Measurements from ENCODE around the gene OR2A2.
"Not testable (repeated sequence)": the region's sequence is repeated elsewhere in the genome, so short reads cannot be mapped to it uniquely, and the experiment has no call there.

Gene OR2A2, protein sequence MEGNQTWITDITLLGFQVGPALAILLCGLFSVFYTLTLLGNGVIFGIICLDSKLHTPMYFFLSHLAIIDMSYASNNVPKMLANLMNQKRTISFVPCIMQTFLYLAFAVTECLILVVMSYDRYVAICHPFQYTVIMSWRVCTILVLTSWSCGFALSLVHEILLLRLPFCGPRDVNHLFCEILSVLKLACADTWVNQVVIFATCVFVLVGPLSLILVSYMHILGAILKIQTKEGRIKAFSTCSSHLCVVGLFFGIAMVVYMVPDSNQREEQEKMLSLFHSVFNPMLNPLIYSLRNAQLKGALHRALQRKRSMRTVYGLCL

DNA sequence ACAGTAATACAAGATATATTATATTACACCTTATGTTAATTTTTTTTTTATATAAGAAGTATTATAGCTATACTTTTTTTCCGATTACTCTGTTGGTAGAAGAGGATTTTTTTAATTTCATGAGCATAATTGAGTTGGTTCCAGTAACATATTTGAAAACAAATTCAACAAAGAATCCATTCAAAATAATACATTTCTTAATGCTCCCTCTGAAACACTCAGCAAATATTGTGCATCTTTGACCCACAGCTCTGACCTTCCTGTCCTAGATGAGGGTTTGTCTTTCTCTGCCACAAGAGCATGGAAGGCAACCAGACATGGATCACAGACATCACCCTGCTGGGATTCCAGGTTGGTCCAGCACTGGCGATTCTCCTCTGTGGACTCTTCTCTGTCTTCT is at the start of gene OR2A2:
TSS of gene OR2A2 (plus strand) at position 301 of the 400 bp plus-strand sequence. CDS start at position 301, 0 bp downstream.
- DNase-seq: no peak

DNA sequence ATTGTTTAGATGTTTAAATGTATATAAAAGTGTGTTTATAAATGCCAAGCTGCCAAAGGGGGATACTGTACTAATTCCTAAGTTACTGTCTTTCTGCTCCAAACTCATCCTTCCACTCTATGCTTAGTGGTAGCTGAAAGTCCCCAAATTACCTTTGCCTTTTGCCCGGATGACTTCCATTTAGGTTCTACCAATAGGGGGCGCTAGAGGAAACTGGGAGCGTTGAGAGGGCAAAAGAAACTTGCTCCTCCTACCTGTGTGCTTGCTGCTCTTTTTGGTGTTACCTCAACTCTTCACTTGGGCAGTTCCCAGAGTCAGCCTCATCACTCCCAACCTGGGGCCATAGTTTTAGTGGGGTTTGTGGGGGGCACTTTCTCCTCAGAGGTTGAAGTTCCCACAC is 45.7 kb upstream of the OR2A2 start:
- no peak for DNase-seq

DNA sequence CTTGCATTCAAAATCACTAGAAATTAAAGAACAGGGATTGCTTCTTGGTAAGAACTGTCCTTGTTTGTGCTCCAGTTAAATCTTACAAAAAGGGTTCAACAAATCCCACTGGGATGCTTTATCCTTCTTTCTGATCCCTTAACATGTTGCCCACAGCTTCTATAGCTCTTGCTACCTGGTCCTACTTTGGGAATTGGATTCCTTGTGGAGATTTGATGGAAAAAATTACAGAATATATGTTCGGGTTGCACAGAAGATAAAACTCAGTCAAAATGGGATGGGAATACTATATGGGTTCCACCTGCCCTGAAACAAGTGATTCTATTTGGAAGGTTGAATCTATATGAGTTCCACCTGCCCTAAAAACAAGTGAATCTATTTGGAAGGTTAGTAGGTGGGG is 39.9 kb upstream of the OR2A2 start, which contains the start of gene OR2A25:
TSS of gene OR2A25 (plus strand) at position 301 of the 400 bp plus-strand sequence. CDS start 4,409 bp downstream, outside the sequence.
- DNase-seq: no peak

GRCh38 chr7:144069953-144070352 is 39.4 kb upstream of the OR2A2 start:
- DNase-seq: no peak

DNA sequence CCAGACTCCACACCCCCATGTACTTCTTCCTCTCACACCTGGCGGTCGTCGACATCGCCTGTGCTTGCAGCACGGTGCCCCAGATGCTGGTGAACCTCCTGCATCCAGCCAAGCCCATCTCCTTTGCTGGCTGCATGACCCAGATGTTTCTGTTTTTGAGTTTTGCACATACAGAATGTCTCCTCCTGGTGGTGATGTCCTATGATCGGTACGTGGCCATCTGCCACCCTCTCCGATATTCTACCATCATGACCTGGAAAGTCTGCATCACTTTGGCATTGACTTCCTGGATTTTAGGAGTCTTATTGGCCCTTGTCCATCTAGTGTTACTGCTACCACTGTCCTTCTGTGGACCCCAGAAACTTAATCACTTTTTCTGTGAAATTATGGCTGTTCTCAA is 35.0 kb upstream of the OR2A2 start:
- no peak for DNase-seq

DNA sequence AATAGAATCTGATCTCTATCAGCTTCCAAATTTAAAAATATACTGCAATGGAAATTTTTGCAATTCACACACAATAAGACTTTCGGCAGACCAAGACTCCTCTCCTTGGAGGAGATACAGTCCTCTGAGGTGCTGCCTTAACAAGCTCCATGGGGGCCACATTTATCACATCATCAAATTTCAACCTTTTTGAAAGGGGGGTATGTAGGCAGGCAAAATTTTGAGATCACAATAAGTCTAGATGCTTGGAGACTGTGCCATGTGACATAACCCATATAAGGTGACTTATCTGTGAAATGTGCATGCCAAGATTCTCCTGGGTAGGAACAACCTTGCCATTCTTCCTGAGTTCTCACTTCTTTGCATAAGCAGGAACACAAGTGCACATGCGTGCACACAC is 23.4 kb upstream of the OR2A2 start, which contains the start of gene OR2A12:
TSS of gene OR2A12 (plus strand) at position 301 of the 400 bp plus-strand sequence. CDS start 8,830 bp downstream, outside the sequence.
- DNase-seq: no peak

DNA sequence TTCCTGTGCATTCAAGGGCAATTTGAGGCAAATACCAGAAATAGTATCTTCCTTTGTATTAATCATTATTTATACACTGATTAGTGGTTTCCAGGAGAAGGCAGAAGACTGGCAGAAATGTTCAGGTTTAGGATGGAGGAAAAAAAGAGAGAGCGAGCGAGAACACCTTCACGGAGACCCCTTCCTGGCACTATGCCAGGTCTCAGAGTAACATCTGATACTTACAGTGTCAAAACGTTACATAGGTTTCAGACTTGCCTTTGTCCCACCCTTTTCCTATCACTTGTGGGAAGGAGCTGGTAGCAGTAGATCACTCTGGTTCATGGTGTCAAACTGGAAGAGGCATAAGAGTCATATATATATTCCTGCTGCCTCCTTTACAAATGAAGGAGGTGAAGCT is 22.7 kb upstream of the OR2A2 start:
- no peak for DNase-seq

DNA sequence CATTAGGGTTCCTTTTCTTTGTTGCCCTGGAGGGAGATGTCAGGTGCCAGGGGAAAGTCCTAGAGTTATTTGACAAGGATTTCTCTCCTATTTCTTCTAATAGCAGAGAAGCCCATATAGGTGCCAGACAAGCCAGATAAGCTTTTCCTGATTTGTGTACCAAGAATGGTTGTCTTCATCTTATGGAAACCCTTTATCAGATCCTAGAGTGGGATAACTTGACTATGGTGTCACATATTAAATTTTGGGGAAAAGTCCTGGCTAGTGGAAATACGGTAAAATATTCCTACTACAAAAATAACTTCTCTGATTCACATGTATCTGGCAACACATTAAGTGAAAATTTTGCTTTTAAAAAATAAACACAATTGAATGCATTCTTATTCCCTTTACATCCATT is 22.2 kb upstream of the OR2A2 start:
- DNase-seq: no peak

GRCh38 chr7:144090667-144091066 is 18.7 kb upstream of the OR2A2 start:
- DNase-seq: no peak

GRCh38 chr7:144098776-144099175 is 10.6 kb upstream of the OR2A2 start:
- DNase-seq: no peak

- no peak for DNase-seq
Observed at GRCh38 chr7:144100607-144101006, 8.8 kb upstream of the OR2A2 start.

DNA sequence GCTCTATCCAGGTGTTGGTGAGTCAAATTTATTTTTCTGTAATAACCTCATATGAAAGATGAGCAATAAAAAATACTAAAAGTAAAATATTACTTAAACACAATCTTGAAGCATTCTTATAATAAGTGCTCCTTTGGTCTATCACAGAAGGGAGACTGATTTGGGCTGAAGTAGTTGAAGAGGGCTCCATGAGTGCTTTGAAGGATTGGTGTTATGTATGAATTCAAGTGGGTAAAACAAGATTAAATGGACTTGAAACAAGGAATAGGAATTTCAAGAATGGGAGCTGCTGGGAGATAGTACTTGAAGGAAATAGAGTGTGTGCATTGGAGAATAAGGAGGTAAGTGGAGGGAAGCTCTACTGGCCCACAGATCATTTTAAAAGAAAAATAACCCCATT is 7.3 kb upstream of the OR2A2 start:
- DNase-seq: no peak

DNA sequence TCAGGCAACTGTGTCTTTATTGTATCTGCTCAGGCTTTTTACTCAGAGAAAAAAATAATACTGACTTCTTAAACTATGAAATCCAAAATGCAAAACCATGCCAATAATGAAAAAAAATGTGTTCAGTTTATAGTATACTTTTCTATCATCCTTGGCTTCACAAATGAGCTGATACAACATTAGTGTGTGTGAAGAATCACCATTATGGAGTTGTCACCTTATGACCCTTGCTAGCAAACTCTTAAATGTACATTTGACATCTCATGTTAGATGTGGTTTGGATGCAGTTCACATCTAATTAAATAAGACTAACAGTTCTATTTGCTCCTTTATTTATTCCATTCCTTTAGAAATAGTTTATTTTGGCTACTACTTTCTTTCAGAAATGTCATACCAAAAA is 4.2 kb upstream of the OR2A2 start:
- no peak for DNase-seq

DNA sequence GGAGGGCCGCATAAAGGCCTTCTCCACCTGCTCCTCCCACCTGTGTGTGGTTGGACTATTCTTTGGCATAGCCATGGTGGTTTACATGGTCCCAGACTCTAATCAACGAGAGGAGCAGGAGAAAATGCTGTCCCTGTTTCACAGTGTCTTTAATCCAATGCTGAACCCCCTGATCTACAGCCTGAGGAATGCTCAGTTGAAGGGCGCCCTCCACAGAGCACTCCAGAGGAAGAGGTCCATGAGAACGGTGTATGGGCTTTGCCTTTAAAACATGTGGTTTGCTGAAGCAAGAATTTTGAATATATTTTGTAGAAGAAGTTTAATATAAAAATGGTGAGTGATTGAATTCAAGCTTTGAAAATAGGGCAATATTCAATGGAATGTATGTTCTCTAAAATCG is 889 bp downstream of the OR2A2 start:
- DNase-seq: no peak

DNA sequence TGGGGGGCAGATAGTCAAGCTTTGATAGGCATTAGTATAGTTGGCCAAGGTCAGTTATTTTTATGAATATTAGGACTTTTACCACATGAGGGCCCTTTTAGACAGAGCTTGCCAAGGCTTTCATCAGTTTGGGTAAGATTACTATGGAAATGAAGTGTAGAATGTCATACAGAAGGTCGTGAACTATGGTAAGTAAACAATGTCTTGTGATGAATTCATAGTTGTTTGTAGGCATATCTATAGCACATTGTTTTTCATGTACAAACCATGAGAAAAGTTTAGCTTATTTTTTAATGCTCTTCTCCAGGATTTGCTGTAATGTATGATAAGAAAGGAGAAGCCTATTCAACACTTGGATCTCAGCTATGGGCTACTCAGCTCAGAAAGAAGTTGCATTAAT is 4.3 kb downstream of the OR2A2 start:
- no peak for DNase-seq

- no peak for DNase-seq
Observed at GRCh38 chr7:144118341-144118740, 9.0 kb downstream of the OR2A2 start.

GRCh38 chr7:144122876-144123275 is 13.5 kb downstream of the OR2A2 start, which contains the start of gene OR2A14:
OR2A14 (plus strand) TSS chr7:144123176; CDS start chr7:144129113, 5,937 bp downstream.
- no peak for DNase-seq

GRCh38 chr7:144127714-144128334 is 18.4 kb downstream of the OR2A2 start:
- peak; percentile 92 for DNase-seq

- DNase-seq: not testable (repeated sequence)
Observed at GRCh38 chr7:144129601-144130000, 20.2 kb downstream of the OR2A2 start.

- DNase-seq: no peak
Observed at GRCh38 chr7:144130730-144131129, 21.3 kb downstream of the OR2A2 start.

DNA sequence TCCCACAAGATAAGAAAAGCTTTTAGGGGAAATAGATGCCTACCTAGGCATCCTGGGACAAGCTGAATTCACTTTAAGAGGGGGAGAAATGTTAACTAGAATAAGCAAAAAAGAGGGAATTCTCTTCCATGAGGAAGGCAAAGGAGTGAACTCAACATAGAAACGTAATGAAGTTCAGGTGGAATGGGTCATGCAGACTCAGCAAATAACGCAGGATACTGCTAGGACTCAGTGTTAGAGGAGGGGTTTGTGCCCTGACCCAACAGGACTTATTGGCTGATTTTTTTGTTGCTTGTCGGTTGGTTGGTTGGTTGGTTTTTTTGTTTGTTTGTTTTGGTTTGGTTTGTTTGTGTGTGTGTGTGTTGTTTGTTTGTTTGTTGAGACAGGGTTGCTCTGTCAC is 22.9 kb downstream of the OR2A2 start:
- DNase-seq: no peak

DNA sequence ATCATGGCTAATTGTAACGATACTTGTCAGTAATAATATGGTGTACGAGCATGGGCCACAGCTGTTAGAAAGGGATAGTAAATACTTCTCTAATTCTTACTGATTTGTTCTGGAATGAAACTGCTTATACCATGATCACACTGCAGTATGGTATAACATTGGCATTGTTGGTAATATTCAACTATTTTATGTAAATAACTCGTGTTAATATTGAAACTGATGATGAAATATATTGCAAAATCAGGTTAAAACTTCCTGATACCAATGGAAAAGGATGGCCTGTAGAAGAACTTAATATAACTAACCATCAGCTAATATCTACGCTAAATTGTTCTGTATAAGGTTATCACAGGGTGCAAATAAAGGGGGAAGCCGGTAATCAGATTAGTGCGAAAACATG is 23.9 kb downstream of the OR2A2 start:
- DNase-seq: no peak

DNA sequence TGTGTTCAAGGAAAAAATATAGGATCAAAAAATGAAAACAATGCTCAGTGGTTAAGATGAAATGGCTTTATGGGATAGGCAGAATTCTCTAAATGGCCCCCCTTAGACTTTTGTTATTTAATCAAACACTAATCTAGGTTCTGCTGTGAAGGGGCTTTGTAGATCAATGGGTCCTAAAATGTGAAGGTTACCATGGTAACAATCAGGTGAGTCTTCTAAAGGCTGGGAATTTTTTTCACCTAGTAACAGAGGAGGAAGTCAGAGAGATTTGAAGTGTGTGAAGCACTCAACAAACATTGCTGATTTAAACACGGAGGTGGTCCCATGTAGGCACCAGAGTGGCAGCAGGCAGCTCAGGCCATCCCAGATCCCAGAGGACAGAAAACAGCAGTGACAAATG is 24.7 kb downstream of the OR2A2 start:
- DNase-seq: no peak

- DNase-seq: no peak
Observed at GRCh38 chr7:144137501-144137900, 28.1 kb downstream of the OR2A2 start.

Measured in activated CD4-positive, CD25-positive, alpha-beta regulatory T cell treated with anti-CD3 and anti-CD28 coated beads, Interleukin-2, amount 50 U/mL, for 72 hours (primary cell).